ENCODE results near the gene HSPB8.

DNA sequence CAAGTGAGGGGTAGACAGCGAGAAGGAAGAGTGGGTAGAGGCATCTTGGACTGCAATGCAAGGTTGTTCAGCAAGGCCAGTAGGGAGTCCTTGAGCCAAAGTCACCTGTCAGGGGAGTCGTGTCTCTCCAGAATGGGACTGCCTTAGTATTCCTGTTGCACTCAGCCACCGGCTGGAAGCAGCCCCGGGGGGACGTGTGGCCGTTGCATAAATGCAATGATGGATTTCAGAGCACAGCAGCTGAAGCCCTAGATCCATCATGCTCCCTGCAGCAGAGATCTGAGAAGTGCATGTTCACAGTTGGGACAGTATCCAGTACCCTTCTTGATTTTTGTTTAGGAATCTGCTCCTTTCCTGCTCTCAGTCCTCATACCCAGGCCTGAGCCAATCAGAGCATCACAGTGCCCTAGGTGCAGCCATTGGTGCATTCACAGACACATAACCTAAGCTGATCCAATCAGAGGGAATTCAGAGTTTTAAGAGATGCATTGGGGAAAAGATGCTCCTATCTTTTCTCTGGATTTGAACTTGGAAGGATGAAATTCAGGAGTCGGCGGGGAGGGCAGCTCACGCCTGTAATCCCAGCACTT lies 62.9 kb downstream of the HSPB8 start:
- TF ChIP-seq, protein P1, sequence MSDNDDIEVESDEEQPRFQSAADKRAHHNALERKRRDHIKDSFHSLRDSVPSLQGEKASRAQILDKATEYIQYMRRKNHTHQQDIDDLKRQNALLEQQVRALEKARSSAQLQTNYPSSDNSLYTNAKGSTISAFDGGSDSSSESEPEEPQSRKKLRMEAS (CRISPR knock-in tag; IDR thresholded peaks at IDR 0.05): no peak
- TF ChIP-seq, protein P2, sequence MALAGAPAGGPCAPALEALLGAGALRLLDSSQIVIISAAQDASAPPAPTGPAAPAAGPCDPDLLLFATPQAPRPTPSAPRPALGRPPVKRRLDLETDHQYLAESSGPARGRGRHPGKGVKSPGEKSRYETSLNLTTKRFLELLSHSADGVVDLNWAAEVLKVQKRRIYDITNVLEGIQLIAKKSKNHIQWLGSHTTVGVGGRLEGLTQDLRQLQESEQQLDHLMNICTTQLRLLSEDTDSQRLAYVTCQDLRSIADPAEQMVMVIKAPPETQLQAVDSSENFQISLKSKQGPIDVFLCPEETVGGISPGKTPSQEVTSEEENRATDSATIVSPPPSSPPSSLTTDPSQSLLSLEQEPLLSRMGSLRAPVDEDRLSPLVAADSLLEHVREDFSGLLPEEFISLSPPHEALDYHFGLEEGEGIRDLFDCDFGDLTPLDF (CRISPR knock-in tag; IDR thresholded peaks at IDR 0.05): no peak
- TF ChIP-seq ATF1 (CRISPR knock-in tag; IDR thresholded peaks at IDR 0.05): no peak
- TF ChIP-seq, protein P3, sequence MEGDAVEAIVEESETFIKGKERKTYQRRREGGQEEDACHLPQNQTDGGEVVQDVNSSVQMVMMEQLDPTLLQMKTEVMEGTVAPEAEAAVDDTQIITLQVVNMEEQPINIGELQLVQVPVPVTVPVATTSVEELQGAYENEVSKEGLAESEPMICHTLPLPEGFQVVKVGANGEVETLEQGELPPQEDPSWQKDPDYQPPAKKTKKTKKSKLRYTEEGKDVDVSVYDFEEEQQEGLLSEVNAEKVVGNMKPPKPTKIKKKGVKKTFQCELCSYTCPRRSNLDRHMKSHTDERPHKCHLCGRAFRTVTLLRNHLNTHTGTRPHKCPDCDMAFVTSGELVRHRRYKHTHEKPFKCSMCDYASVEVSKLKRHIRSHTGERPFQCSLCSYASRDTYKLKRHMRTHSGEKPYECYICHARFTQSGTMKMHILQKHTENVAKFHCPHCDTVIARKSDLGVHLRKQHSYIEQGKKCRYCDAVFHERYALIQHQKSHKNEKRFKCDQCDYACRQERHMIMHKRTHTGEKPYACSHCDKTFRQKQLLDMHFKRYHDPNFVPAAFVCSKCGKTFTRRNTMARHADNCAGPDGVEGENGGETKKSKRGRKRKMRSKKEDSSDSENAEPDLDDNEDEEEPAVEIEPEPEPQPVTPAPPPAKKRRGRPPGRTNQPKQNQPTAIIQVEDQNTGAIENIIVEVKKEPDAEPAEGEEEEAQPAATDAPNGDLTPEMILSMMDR (IDR thresholded peaks at IDR 0.05): no peak
- TF ChIP-seq TP53 (CRISPR knock-in tag; IDR thresholded peaks at IDR 0.05): no peak
- TF ChIP-seq, protein P4, sequence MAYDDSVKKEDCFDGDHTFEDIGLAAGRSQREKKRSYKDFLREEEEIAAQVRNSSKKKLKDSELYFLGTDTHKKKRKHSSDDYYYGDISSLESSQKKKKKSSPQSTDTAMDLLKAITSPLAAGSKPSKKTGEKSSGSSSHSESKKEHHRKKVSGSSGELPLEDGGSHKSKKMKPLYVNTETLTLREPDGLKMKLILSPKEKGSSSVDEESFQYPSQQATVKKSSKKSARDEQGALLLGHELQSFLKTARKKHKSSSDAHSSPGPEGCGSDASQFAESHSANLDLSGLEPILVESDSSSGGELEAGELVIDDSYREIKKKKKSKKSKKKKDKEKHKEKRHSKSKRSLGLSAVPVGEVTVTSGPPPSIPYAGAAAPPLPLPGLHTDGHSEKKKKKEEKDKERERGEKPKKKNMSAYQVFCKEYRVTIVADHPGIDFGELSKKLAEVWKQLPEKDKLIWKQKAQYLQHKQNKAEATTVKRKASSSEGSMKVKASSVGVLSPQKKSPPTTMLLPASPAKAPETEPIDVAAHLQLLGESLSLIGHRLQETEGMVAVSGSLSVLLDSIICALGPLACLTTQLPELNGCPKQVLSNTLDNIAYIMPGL (CRISPR knock-in tag; IDR thresholded peaks at IDR 0.05): no peak
- TF ChIP-seq IRF2 (CRISPR knock-in tag; IDR thresholded peaks at IDR 0.05; ENCODE audit: borderline replicate concordance, low read depth): no peak
- no peak for TF ChIP-seq SP1 (CRISPR knock-in tag; conservative IDR thresholded peaks at IDR 0.05)
- TF ChIP-seq NR2C2 (CRISPR knock-in tag; IDR thresholded peaks at IDR 0.05): no peak
- peak; percentile 28; the same call in 1 of the 2 replicates for TF ChIP-seq NFYB (CRISPR knock-in tag; conservative IDR thresholded peaks at IDR 0.05; ENCODE audit: low read depth)

Data from WTC11 (cell line).